NCI-H1436 treated with DMSO at 0.1 percent for 48 hours (cell line): ENCODE measurements around the gene ICAM5.

Experiments
- DNase-seq: peaks from one replicate; lab custom pipeline; 2025; lab: John Stamatoyannopoulos, UW

Gene ICAM5

DNA sequence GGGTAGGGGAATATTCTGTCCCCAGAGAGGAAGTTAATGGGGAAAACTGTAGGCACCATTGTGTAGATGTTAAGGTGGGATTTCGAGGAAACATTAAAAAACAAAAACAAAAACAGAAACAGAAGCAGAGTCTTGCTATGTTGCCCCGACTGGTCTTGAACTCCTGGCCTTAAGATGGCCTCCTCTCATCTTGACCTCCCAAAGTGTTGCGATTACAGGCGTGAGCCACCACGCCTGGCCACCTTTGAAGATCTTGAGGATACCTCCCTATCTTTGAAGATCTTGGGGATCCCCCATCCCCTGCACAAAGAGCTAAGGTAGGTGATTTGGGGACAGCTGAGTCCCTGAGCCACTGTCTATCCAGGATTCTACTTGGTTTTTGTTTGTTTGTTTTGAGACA, 50.2 kb downstream of the ICAM5 start:
- DNase-seq, result no peak

DNA sequence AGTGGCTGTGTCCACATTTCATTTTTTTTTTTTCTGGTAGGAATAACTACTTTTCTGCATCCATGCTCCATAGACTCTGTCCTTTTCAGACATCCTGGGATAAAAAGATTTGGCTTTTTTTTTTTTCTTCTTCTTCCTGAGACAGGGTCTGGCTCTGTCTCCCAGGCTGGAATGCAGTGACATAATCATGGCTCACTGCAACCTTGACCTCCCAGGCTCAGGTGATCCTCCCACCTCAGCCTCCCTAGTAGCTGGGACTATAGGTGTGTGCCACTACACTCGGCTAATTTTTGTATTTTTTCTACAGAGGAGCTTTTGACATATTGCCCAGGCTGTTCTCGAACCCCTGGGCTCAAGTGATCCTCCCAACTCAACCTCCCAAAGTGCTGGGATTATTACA, 53.7 kb downstream of the ICAM5 start:
- DNase-seq, result no peak

DNA sequence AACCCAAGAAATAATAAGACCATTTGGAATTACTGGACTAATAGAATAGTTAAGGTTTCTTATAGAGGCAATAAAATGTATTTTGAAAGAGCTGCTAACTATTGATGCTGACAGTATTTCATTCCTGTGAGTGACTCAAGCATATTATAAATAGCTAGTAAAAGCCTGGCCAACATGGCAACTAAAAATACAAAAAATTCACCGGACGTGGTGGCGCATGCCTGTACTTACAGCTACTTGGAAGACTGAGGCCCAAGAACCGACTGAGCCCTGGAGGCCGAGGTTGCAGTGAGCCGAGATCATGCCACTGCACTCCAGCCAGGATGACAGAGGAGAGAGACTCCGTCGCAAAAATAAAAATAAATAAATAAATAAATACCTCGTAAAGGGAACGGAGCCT, 55.0 kb downstream of the ICAM5 start:
- DNase-seq, result no peak
